H9 (cell line): ENCODE data around the gene CCM2L. TPM values are rescaled to one million over a fixed set of nuclear protein-coding genes. Genes with fewer than 3 reads are reported as not detected.
A peak's percentile ranks its signal among the peaks of the same experiment; 100 is the strongest.

ENCODE experiments used
- DNase-seq: peaks from one replicate; pipeline ENCODE4 v3.0.0-alpha.2; 2017
- H2AFZ ChIP-seq: one replicate; pipeline ENCODE4 v1.6.1; 2013; ENCODE audit warnings: mild to moderate bottlenecking, low read length, control low read depth, moderate library complexity
- H2AK5ac ChIP-seq: 2 replicates; pipeline ENCODE4 v1.6.1; 2013; ENCODE audit warnings: low read length, control low read depth, mixed read lengths; ENCODE audit not compliant: insufficient read length
- H2BK120ac ChIP-seq: one replicate; pipeline ENCODE4 v1.6.1; 2013; ENCODE audit warnings: low read depth, mild to moderate bottlenecking, low read length, control low read depth, inconsistent platforms; ENCODE audit not compliant: poor library complexity, severe bottlenecking
- H2BK12ac ChIP-seq: 2 replicates; pipeline ENCODE4 v1.6.1; 2013; ENCODE audit warnings: low read length, control low read depth, mixed read lengths, low read depth; ENCODE audit not compliant: insufficient read length
- H2BK15ac ChIP-seq: 2 replicates; pipeline ENCODE4 v1.6.1; 2013; ENCODE audit warnings: low read depth, low read length, control low read depth
- H2BK20ac ChIP-seq: one replicate; pipeline ENCODE4 v1.6.1; 2013; ENCODE audit warnings: low read depth, mild to moderate bottlenecking, low read length, control low read depth, inconsistent platforms; ENCODE audit not compliant: poor library complexity, severe bottlenecking
- H2BK5ac ChIP-seq: 2 replicates; pipeline ENCODE4 v1.6.1; 2013; ENCODE audit warnings: low read length, control low read depth, mixed read lengths; ENCODE audit not compliant: insufficient read length
- H3K14ac ChIP-seq: 2 replicates; pipeline ENCODE4 v1.6.1; 2013; ENCODE audit warnings: low read length, control low read depth; ENCODE audit not compliant: insufficient read depth
- H3K18ac ChIP-seq: 2 replicates; pipeline ENCODE4 v1.6.1; 2013; ENCODE audit warnings: low read depth, mild to moderate bottlenecking, mixed read lengths, low read length, control low read depth; ENCODE audit not compliant: insufficient read length
- H3K23ac ChIP-seq: 2 replicates; pipeline ENCODE4 v1.6.1; 2013; ENCODE audit warnings: low read length, control low read depth, mixed read lengths, low read depth; ENCODE audit not compliant: insufficient read length
- H3K23me2 ChIP-seq: 2 replicates; pipeline ENCODE4 v1.6.1; 2013; ENCODE audit warnings: low read depth, mild to moderate bottlenecking, mixed read lengths, low read length, control low read depth; ENCODE audit not compliant: insufficient read length, poor library complexity, severe bottlenecking
- H3K27ac ChIP-seq: 2 replicates; pipeline ENCODE4 v1.5.1; 2013; ENCODE audit warnings: low read length, control low read depth, mixed read lengths, low read depth; ENCODE audit not compliant: insufficient read length
- H3K27me3 ChIP-seq: 2 replicates; pipeline ENCODE4 v1.6.1; 2013; ENCODE audit warnings: low read length, control low read depth, inconsistent platforms; ENCODE audit not compliant: insufficient read depth
- H3K4ac ChIP-seq: 2 replicates; pipeline ENCODE4 v1.6.1; 2013; ENCODE audit warnings: low read depth, mild to moderate bottlenecking, control low read depth, inconsistent platforms, low read length, moderate library complexity
- H3K4me1 ChIP-seq: 2 replicates; pipeline ENCODE4 v1.6.1; 2013; ENCODE audit warnings: low read length, control low read depth, inconsistent platforms; ENCODE audit not compliant: insufficient read depth
- H3K4me2 ChIP-seq: 2 replicates; pipeline ENCODE4 v1.6.1; 2013; ENCODE audit warnings: low read length, control low read depth, mixed read lengths; ENCODE audit not compliant: insufficient read length, insufficient read depth
- H3K56ac ChIP-seq: 2 replicates; pipeline ENCODE4 v1.6.1; 2013; ENCODE audit warnings: low read depth, mild to moderate bottlenecking, mixed read lengths, low read length, control low read depth; ENCODE audit not compliant: insufficient read length
- H3K79me1 ChIP-seq: 2 replicates; pipeline ENCODE4 v1.6.1; 2013; ENCODE audit warnings: low read depth, mild to moderate bottlenecking, moderate library complexity, low read length, control low read depth, inconsistent platforms; ENCODE audit not compliant: insufficient read depth, poor library complexity, severe bottlenecking
- H3K79me2 ChIP-seq: 2 replicates; pipeline ENCODE4 v1.6.1; 2013; ENCODE audit warnings: low read length, control low read depth, inconsistent platforms; ENCODE audit not compliant: insufficient read depth
- H3K9ac ChIP-seq: 2 replicates; pipeline ENCODE4 v1.6.1; 2013; ENCODE audit warnings: low read length, control low read depth, mixed read lengths; ENCODE audit not compliant: insufficient read length; ENCODE audit errors: extremely low read depth
- H3K9me3 ChIP-seq: one replicate; pipeline ENCODE4 v1.6.1; 2013; ENCODE audit warnings: low read depth, low read length, inconsistent platforms; ENCODE audit not compliant: control insufficient read depth
- H3T11ph ChIP-seq: one replicate; pipeline ENCODE4 v1.6.1; 2013; ENCODE audit warnings: mild to moderate bottlenecking, low read length, control low read depth, inconsistent platforms
- H4K20me1 ChIP-seq: one replicate; pipeline ENCODE4 v1.6.1; 2013; ENCODE audit not compliant: control insufficient read depth, insufficient read length, insufficient read depth
- H4K5ac ChIP-seq: 2 replicates; pipeline ENCODE4 v1.6.1; 2013; ENCODE audit warnings: low read depth, mild to moderate bottlenecking, mixed read lengths, low read length, control low read depth; ENCODE audit not compliant: insufficient read length
- H4K8ac ChIP-seq: replicated peaks from 2 replicates; pipeline ENCODE4 v1.6.1; 2013; ENCODE audit warnings: low read length, control low read depth, mixed read lengths, low read depth; ENCODE audit not compliant: insufficient read length
- H4K91ac ChIP-seq: 2 replicates; pipeline ENCODE4 v1.6.1; 2013; ENCODE audit warnings: low read depth, mild to moderate bottlenecking, moderate library complexity, mixed read lengths, low read length, control low read depth; ENCODE audit not compliant: insufficient read length
- H3K27ac Mint-ChIP-seq, 3 experiments: 2 replicates in 2 of 3; 3 replicates in 1 of 3; pipeline ENCODE4 v1.8.0; 2020 to 2021; ENCODE audit warnings: mixed read lengths in 3 of 3, mild to moderate bottlenecking in 1 of 3, moderate library complexity in 1 of 3
- H3K27me3 Mint-ChIP-seq: 2 replicates; pipeline ENCODE4 v1.8.0; 2021; ENCODE audit warnings: low read depth, mild to moderate bottlenecking, moderate library complexity, mixed read lengths
- H3K36me3 Mint-ChIP-seq, 3 experiments: 2 replicates in 2 of 3; 3 replicates in 1 of 3; pipeline ENCODE4 v1.8.0; 2020 to 2021; ENCODE audit warnings: low read depth in 3 of 3, mixed read lengths in 3 of 3; ENCODE audit not compliant: insufficient read depth in 1 of 3
- H3K4me1 Mint-ChIP-seq, 2 experiments: 2 replicates each; pipeline ENCODE4 v1.8.0; 2020; ENCODE audit warnings: mixed read lengths in 2 of 2
- H3K4me3 Mint-ChIP-seq, 2 experiments: 2 replicates in 1 of 2; 3 replicates in 1 of 2; pipeline ENCODE4 v1.8.0; 2020 to 2021; ENCODE audit warnings: mild to moderate bottlenecking in 2 of 2, mixed read lengths in 2 of 2, moderate library complexity in 1 of 2
- H3K9me3 Mint-ChIP-seq, 2 experiments: 2 replicates in 1 of 2; 3 replicates in 1 of 2; pipeline ENCODE4 v1.8.0; 2020; ENCODE audit warnings: mild to moderate bottlenecking in 2 of 2, mixed read lengths in 2 of 2, moderate library complexity in 1 of 2
- CTCF ChIP-seq: fragments of 200-600 bp; sonication (generic); conservative IDR thresholded peaks from 3 replicates; pipeline ENCODE4 v1.8.0; 2021; ENCODE audit warnings: antibody characterized with exemption, mild to moderate bottlenecking
- WGBS: extraction: QIAGEN DNeasy Blood & Tissue Kit; methylation state at CpG from one replicate; pipeline ENCODE4 v1.1.7; 2013; ENCODE audit warnings: missing lambda C conversion rate, low lambda C conversion rate, mixed read lengths; ENCODE audit not compliant: insufficient read length; ENCODE audit errors: extremely low coverage; 5-methylcytosine and 5-hydroxymethylcytosine counted together
- total RNA-seq: library from RNA; stranded (reverse); gene quantifications from 2 replicates; pipeline ENCODE4 v1.2.1, GENCODE V29; 2021

The CCM2L gene
- total RNA-seq, 1 experiment from 2014 or later, result 4.6 TPM

- no CpG with 5 or more reads among the region's 5 CpGs for WGBS
- H3K4me1 Mint-ChIP-seq, result peaks cover 14 to 20% of the 10 kb centered on the region in 2 experiments
- Histone ChIP-seq H4K8ac (no peak overlapping the region), H3K9ac (peak overlapping the region; percentile 11), H2BK5ac (no peak overlapping the region), H3K79me1 (no peaks in the 10 kb centered on the region), H4K91ac (no peak overlapping the region), H4K20me1 (no peaks in the 10 kb centered on the region), H3K23ac (no peak overlapping the region), H2BK12ac (no peak overlapping the region), H3K4ac (no peak overlapping the region), H2BK120ac (no peak overlapping the region), H3K4me2 (peak overlapping the region; percentile 73), H3K56ac (no peak overlapping the region), H3T11ph (no peak overlapping the region), H3K4me1 (no peaks in the 10 kb centered on the region), H2AK5ac (no peak overlapping the region), H3K27me3 (peaks cover 2% of the 10 kb centered on the region; the same call in 1 of the 2 replicates), H2AFZ (peak overlapping the region; percentile 24), H3K79me2 (no peaks in the 10 kb centered on the region), H3K14ac (no peak overlapping the region), H3K9me3 (no peaks in the 10 kb centered on the region), H3K23me2 (peaks cover 7% of the 10 kb centered on the region), H2BK15ac (no peak overlapping the region), H2BK20ac (no peak overlapping the region), H4K5ac (no peak overlapping the region), H3K18ac (no peak overlapping the region), H3K27ac (no peak overlapping the region)
- no peak for DNase-seq
- peak overlapping the region; percentile 85 to 91 for H3K4me3 Mint-ChIP-seq
- peak overlapping the region in 2 of 3 experiments; percentile 3 to 72; a peak in 3 of 7 replicates for H3K27ac Mint-ChIP-seq
- H3K9me3 Mint-ChIP-seq, result no peaks in the 10 kb centered on the region; a peak in 1 of 5 replicates
- no peak for TF ChIP-seq CTCF
- no peaks in the 10 kb centered on the region for H3K36me3 Mint-ChIP-seq
- peaks cover 81% of the 10 kb centered on the region for H3K27me3 Mint-ChIP-seq
These were observed 43.1 kb upstream of the CCM2L start for GRCh38 chr20:31966991-31967655.
